ENCODE data around the gene PLEK2.
"Not testable (repeated sequence)": the region's sequence is repeated elsewhere in the genome, so short reads cannot be mapped to it uniquely, and the experiment has no call there.

Gene PLEK2

DNA sequence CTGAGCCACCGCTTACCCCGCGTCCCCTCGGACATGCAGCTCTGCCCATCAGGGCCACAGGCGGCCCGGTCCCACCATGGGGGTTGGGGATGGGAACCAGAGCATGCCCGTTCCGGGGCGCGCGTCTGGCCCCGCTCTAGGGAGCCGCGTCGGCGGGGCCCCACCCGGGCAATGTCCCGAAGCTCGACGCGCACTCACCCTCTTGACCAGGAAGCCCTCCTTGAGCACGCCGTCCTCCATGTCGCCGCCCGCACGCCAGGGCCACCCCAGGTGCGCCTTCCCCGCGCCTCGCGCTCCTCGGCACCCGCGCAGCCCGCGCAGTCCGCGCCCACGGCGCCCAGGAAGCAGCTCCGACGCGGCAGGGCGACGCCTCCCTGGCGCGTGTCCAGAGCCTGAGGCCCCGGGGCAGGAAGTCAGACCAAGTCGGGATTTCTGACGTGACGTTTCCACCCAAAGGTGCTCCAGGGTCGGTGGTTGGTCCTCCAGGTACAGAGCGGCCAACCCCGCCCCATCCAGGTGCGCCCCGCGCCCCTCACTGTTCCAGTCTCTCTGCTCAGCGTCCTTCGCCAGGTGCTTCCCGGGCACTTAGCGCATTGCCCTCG lies at the start of gene PLEK2:
Gene PLEK2, minus strand, starts transcription at position 346 of the 602 bp plus-strand sequence. Its CDS starts 106 bp downstream, at position 240.
- DNase-seq (ENCODE audit: low read depth, low spot score) = no peak
- Histone ChIP-seq H3K9me3 (ENCODE audit: low read depth, low read length) (no peaks in the 10 kb centered on the region), H3K36me3 (ENCODE audit: insufficient read depth, low read length) (no peaks in the 10 kb centered on the region), H3K4me3 (no peak within 1 kb of the TSS), H3K27ac (no peak within 1 kb of the TSS), H3K9ac (ENCODE audit: insufficient read length) (no peak within 1 kb of the TSS)
- TF ChIP-seq POLR2AphosphoS5 (IDR thresholded peaks at IDR 0.05; ENCODE audit: borderline replicate concordance, low read depth, low read length) (no peak), FOXP2 (optimal IDR thresholded peaks at IDR 0.05; ENCODE audit: control extremely low read depth, extremely low read length, insufficient read depth) (no peak), EZH2 (IDR thresholded peaks at IDR 0.05) (no peak)

GRCh38 chr14:67461341-67461985 lies 49.5 kb upstream of the PLEK2 start:
- TF ChIP-seq POLR2AphosphoS5 (IDR thresholded peaks at IDR 0.05; ENCODE audit: borderline replicate concordance, low read depth, low read length) (no peak), FOXP2 (optimal IDR thresholded peaks at IDR 0.05; ENCODE audit: control extremely low read depth, extremely low read length, insufficient read depth) (no peak), EZH2 (IDR thresholded peaks at IDR 0.05) (no peak)
- H3K4me3 ChIP-seq = no peak overlapping the region
- H3K36me3 ChIP-seq (ENCODE audit: insufficient read depth, low read length) = no peaks in the 10 kb centered on the region
- no peak overlapping the region for H3K9ac ChIP-seq (ENCODE audit: insufficient read length)
- DNase-seq (ENCODE audit: low read depth, low spot score) = no peak
- H3K9me3 ChIP-seq (ENCODE audit: low read depth, low read length) = no peaks in the 10 kb centered on the region
- no peak overlapping the region for H3K27ac ChIP-seq

DNA sequence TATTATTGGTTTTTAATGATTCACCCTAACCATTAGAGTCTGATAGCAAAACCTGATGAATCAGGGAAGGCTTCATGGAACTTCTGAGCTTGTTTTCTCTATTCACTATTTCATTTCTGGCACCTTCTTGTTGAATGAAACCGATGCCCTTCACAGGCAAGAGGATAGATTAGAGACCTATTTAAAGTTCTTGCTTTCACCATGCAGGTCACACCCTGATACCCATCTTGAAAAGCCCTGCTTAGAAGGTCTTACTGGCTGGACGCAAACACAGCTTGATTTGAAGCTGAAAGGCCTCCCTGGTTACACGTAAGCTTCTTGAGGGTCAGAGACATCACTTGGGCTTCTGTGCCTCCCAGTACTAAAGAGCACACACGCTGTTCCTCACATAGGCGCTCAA lies 47.4 kb upstream of the PLEK2 start:
- no peaks in the 10 kb centered on the region for H3K9me3 ChIP-seq (ENCODE audit: low read depth, low read length)
- H3K36me3 ChIP-seq (ENCODE audit: insufficient read depth, low read length) = no peaks in the 10 kb centered on the region
- no peak overlapping the region for H3K9ac ChIP-seq (ENCODE audit: insufficient read length)
- no peak overlapping the region for H3K4me3 ChIP-seq
- DNase-seq (ENCODE audit: low read depth, low spot score) = no peak
- TF ChIP-seq POLR2AphosphoS5 (IDR thresholded peaks at IDR 0.05; ENCODE audit: borderline replicate concordance, low read depth, low read length) (no peak), EZH2 (IDR thresholded peaks at IDR 0.05) (no peak), FOXP2 (optimal IDR thresholded peaks at IDR 0.05; ENCODE audit: control extremely low read depth, extremely low read length, insufficient read depth) (no peak)
- no peak overlapping the region for H3K27ac ChIP-seq

- no peak for DNase-seq (ENCODE audit: low read depth, low spot score)
- H3K9ac ChIP-seq (ENCODE audit: insufficient read length) = no peak overlapping the region
- no peak overlapping the region for H3K27ac ChIP-seq
Measured at GRCh38 chr14:67457782-67458181, 45.8 kb upstream of the PLEK2 start.

GRCh38 chr14:67456732-67457131 lies 44.8 kb upstream of the PLEK2 start:
- Histone ChIP-seq H3K9ac (ENCODE audit: insufficient read length) (no peak overlapping the region), H3K36me3 (ENCODE audit: insufficient read depth, low read length) (no peaks in the 10 kb centered on the region), H3K4me3 (no peak overlapping the region), H3K27ac (no peak overlapping the region), H3K9me3 (ENCODE audit: low read depth, low read length) (no peaks in the 10 kb centered on the region)
- no peak for TF ChIP-seq EZH2 (IDR thresholded peaks at IDR 0.05)
- no peak for TF ChIP-seq FOXP2 (optimal IDR thresholded peaks at IDR 0.05; ENCODE audit: control extremely low read depth, extremely low read length, insufficient read depth)
- TF ChIP-seq POLR2AphosphoS5 (IDR thresholded peaks at IDR 0.05; ENCODE audit: borderline replicate concordance, low read depth, low read length) = no peak
- no peak for DNase-seq (ENCODE audit: low read depth, low spot score)

More at GRCh38 chr14:67457782-67458181, 45.8 kb upstream of the PLEK2 start:
- Histone ChIP-seq H3K36me3 (ENCODE audit: insufficient read depth, low read length) (no peaks in the 10 kb centered on the region), H3K9me3 (ENCODE audit: low read depth, low read length) (no peaks in the 10 kb centered on the region), H3K4me3 (no peak overlapping the region)
- TF ChIP-seq FOXP2 (optimal IDR thresholded peaks at IDR 0.05; ENCODE audit: control extremely low read depth, extremely low read length, insufficient read depth) = no peak
- TF ChIP-seq EZH2 (IDR thresholded peaks at IDR 0.05) = no peak
- TF ChIP-seq POLR2AphosphoS5 (IDR thresholded peaks at IDR 0.05; ENCODE audit: borderline replicate concordance, low read depth, low read length) = no peak

- Histone ChIP-seq H3K9ac (ENCODE audit: insufficient read length) (no peak overlapping the region), H3K27ac (no peak overlapping the region), H3K36me3 (ENCODE audit: insufficient read depth, low read length) (no peaks in the 10 kb centered on the region), H3K9me3 (ENCODE audit: low read depth, low read length) (no peaks in the 10 kb centered on the region), H3K4me3 (no peak overlapping the region)
- TF ChIP-seq POLR2AphosphoS5 (IDR thresholded peaks at IDR 0.05; ENCODE audit: borderline replicate concordance, low read depth, low read length) = no peak
- TF ChIP-seq EZH2 (IDR thresholded peaks at IDR 0.05) = no peak
- TF ChIP-seq FOXP2 (optimal IDR thresholded peaks at IDR 0.05; ENCODE audit: control extremely low read depth, extremely low read length, insufficient read depth) = no peak
- no peak for DNase-seq (ENCODE audit: low read depth, low spot score)
Measured at GRCh38 chr14:67453575-67454300, 41.8 kb upstream of the PLEK2 start.

DNA sequence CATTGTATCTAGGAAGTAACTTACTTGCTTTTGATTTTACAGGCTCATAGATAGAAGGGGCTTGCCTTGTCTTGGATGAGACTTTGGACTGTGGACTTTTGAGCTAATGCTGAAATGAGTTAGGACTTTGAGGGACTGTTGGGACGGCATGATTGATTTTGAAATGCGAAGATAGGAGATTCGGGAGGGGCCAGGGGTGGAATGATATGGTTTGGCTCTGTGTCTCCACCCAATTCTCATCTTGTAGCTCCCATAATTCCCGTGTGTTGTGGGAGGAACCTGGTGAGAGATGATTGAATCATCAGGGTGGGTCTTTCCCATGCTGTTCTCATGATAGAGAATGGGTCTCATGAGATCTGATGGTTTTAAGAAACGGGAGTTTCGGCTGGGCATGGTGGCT lies 39.7 kb upstream of the PLEK2 start:
- H3K9ac ChIP-seq (ENCODE audit: insufficient read length); H3K9me3 ChIP-seq (ENCODE audit: low read depth, low read length); H3K36me3 ChIP-seq (ENCODE audit: insufficient read depth, low read length); DNase-seq (ENCODE audit: low read depth, low spot score); H3K27ac ChIP-seq; H3K4me3 ChIP-seq: not testable (repeated sequence)

DNA sequence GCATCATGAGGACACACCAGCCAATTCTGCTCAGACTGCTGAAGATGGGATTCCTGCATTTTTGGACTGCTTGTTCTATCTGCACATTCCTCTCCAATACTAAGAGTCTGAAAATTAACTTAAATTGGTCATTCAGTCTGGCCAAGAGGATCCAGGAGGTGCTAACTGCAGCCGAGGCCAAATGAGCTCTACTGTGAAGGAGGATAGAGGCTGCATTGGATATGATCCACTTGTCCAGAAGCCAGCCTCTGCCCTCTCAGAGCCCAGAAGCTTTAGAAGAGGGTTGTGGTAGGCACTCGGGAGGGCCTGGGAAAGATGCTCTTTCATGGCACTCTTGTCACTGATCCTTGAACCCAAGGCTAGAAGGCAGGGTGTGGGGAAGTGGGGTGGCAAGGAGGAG lies 37.1 kb upstream of the PLEK2 start:
- no peak overlapping the region for H3K9ac ChIP-seq (ENCODE audit: insufficient read length)
- no peak overlapping the region for H3K4me3 ChIP-seq
- H3K36me3 ChIP-seq (ENCODE audit: insufficient read depth, low read length) = no peaks in the 10 kb centered on the region

More for the DNA sequence above, 37.1 kb upstream of the PLEK2 start:
- no peak for DNase-seq (ENCODE audit: low read depth, low spot score)
- no peak for TF ChIP-seq EZH2 (IDR thresholded peaks at IDR 0.05)
- no peak for TF ChIP-seq POLR2AphosphoS5 (IDR thresholded peaks at IDR 0.05; ENCODE audit: borderline replicate concordance, low read depth, low read length)
- TF ChIP-seq FOXP2 (optimal IDR thresholded peaks at IDR 0.05; ENCODE audit: control extremely low read depth, extremely low read length, insufficient read depth) = no peak
- Histone ChIP-seq H3K9me3 (ENCODE audit: low read depth, low read length) (no peaks in the 10 kb centered on the region), H3K27ac (no peak overlapping the region)
